Hypothalamus (tissue), 51 donors: Measurements from ENCODE around the gene VIPAS39.
"Not testable (repeated sequence)": the region's sequence is repeated elsewhere in the genome, so short reads cannot be mapped to it uniquely, and the experiment has no call there.

Experiments used
- DNase-seq, 51 donors: peaks; one replicate each; lab custom pipeline; 2025; lab: John Stamatoyannopoulos, UW

Gene VIPAS39

DNA sequence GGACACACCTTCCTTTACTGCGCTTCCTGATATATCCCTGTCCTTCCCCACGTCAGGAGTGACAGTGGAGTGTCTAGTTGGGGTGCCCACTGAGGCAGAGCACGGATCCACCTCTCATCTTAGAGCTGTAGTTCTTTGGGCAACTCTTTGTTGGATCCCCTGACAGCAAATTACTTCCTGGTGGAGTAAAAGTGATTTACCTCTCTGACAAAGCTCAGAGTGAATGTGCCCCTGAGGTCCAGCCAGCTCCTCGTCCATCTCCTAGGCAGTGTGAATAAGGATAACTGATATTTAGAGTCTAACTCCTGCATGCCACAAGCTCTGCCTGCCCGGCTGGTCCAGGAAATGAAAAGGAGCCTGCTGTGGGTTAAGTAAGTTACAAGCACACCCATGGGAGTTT, 16.5 kb upstream of the VIPAS39 start:
- no peak for DNase-seq

DNA sequence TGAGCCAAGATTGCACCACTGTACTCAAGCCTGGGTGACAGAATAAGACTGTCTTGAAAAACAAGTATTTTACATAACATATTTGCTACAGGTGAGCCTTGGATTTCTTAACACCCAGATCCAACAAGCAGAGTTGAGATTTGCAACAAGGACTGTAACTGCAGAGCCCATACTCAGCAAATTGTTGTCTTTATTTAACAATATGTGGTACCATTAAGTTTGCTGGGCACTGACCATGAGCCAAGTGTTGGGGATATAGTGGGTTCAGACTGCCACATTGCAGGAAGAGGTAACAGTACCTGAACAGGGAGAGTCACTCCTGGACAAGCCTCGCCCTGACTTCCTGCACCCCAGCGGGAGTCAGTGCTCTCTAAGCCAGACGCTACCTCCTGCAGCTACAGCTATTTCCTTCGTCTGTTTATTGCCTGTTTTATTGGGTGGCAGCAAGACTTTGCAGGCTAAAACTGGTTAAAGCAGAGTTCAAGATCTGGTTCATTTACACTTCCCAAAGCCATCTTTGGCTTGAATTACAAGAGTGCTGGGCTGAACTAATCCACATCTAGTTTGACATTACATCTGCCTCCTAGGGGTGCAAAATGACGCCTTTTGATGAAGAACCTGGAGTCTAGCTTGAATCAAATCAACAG, 12.9 kb upstream of the VIPAS39 start:
- no peak for DNase-seq

DNA sequence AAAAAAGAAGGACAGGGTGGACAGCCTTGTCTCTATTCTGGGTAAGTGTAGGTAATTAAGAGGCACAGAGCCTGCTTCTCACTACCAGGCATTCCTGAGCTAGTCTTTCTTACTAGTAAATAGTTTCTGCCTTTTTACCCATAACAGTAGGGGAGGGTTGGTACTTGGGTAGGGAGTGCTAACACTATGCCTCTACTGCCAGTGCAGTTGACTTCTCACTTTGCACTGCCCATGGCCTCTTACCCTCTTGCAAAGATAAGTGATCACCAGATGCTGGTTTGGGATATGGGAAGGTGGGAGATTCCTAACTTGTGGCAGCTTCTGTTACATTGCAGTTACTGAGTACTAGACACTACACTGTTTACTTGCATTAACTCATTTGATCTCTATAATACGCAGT, 12.1 kb upstream of the VIPAS39 start:
- no peak for DNase-seq

DNA sequence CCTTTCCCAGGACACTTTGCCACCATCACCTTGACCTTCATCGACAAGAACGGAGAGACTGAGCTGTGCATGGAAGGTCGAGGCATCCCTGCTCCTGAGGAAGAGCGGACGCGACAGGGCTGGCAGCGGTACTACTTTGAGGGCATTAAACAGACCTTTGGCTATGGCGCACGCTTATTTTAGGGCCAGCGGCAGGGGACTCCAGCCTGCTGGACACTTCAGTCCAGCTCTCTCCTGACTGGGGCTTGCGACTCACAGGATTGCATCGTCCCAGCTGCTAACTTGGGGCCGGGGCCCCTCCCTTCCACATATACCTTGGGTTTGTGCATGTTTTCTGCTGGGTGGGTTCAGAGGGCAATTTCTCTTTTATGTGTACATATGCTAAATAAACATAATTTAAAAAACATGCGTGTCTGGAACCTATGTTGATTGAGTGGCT, 11.7 kb upstream of the VIPAS39 start:
- DNase-seq = no peak

DNA sequence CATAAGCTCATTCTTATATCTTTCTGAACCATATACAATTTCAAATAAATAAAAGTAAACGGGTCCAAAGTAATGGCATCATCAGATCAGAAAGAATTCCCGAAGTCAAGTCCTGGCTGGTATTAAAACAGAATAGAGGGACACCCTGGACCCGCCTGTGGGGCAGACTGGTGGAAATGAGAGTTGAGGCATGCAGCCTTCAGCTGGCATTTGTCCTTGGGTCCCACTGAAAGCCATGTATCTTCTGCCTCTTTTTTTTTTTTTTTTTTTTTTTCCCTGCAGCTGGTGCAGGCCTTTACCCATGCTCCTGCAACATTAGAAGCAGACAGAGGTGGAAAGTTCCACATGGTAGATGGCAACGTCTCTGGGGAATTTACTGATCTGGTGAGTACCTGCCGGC, 10.4 kb upstream of the VIPAS39 start:
- DNase-seq = no peak

DNA sequence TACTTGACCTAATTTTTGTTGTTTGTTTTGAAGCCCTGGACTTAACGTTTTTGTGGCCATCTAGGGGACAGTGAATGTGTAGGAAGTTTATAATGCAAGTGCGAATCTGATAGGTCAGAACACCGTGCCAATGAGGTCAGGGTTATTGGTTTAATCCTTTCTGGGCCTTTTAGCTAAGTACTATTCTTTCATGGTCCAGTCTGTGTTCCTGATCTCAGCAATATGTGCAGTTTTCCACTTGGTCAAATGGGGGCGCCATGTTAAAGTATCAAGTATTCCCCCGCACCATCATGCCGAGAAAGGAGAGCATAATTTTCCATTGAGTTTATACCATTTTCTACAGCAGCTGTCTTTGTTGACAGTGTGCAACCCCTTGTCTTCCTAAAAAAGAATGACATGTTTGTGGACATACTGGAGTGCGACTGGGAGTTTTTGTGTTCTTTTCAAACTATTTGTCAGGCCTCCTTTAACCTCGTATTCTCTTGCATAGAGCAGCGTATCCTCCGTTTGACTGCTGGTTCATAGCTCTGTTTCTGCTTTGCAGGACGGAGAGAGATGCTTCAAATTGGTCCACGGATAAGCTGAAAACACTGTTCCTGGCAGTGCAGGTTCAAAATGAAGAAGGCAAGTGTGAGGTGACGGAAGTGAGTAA, 1.8 kb upstream of the VIPAS39 start:
- peak in 35 of 51 donors; percentile 2 to 76 (median 38) for DNase-seq

DNA sequence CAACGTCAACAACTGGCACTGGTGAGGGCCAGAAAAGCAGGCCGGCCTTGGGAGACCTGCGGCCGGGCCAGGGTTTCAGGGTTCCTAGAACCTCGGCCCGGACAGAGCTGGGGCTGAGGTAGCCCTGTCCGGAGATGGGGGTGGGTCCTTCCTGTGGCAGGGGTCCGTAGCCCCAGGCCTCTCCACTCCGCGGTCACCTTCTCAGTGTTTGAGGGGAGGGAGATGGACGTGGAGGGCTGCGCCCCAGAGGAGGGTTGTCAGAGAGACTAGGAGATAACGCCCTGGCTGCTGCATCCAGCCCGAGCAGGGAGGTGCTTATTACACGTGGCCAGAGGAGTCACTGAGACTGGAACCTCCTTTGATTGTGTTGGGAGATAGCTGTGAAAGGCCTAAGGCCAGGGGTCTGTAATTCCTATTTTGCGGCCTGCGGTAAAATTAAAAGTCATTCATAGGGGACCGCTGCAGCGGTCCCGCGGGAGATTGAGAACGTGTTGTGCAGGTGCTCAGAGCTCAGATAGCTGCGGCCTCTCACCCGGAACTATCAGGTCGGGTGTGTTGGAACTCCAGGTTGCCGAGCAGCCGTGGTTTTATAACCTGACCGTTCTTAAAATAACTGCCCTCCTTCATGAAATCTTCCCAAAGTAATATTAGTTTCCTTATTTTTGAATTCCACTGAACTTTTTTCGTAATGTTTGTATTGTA, 999 bp upstream of the VIPAS39 start:
- peak in 13 of 51 donors; percentile 11 to 61 (median 34) for DNase-seq

DNA sequence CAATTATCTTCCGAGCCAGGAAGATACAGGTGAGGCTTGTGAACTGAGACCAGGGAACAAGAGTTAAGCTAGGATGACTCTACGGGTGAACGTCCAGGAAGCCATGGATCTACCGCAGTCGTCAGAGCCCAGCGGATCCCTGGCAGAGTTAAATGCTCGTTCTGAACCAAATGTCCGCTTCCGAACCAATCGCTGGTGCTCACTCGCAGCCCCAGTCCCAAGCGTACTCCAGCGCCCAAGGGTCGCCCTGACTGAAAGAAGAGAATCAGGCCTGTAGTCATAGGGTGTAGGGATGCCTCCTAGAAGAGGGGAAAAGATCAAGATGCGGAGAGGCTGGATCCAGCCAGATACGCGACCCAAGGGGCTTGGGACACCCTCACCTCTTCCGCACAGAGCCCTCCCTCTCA, 283 bp downstream of the VIPAS39 start:
- peak in 2 of 51 donors; percentile 39 to 57 for DNase-seq

DNA sequence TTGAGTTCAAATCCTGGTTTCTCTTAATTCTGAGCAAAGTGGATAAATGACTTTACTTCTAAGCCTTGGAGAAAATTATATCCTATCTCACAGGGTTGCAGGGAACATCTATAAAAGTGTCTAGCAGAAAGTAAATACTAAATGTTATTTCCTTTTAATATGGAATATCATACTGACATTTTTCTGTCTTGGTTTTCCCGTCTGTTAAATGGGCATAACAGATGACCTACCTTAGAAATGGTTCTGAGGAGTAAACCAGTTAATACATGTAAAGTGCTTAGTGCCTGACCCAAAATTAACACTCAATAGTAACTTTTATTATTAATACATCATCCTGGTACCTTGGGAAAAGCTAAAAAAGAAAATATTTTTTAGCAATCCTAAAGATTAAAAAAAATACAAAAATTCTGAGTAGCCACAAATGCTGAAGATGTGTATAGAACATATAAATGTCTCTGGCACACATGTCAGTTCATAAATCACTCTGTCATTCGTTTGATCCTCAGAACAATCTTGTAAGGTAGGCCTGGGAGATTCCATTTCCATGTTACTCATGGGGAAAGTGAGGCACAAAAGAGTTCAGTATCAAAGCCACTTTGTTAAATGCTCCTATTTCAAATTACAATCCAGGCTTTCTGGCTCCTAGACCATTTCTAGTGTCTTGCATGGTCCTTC, 1.3 kb downstream of the VIPAS39 start:
- DNase-seq = no peak

DNA sequence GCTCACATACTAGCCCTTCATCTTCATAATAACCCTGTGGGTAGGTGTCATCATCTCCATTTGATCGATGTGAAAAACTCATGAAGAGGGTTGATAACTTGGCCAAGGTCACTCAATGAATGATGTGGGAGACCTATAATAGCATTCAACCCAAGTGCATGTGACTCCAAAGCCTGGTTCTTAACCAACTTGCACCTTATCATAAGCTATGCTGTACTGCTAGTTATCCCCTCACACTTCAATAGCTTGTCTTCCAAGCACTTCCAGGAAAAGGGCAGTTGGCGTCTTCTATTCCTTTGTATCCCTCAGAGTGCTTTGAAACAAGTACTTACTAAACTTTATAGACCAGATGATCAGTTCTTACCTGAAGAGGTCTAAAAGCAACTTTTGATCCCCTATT, 15.2 kb downstream of the VIPAS39 start:
- DNase-seq = no peak

DNA sequence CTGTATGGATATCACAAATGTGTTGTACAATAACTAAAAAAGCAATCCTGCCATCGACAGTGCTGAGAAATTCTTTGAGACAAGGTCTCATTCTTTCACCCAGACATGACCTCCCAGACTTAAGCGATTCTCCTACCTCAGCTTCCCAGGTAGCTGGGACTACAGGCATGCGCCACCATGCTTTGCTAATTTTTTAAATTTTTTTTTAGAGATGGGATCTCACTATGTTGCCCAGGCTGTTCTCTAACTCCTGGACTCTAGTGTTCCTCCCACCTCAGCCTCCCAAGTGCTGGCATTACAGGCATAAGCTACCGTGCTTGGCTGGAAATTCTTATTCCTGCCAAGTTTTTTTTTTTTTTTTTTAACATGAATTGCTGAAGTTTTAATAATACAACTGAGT, 17.5 kb downstream of the VIPAS39 start:
- no peak for DNase-seq

DNA sequence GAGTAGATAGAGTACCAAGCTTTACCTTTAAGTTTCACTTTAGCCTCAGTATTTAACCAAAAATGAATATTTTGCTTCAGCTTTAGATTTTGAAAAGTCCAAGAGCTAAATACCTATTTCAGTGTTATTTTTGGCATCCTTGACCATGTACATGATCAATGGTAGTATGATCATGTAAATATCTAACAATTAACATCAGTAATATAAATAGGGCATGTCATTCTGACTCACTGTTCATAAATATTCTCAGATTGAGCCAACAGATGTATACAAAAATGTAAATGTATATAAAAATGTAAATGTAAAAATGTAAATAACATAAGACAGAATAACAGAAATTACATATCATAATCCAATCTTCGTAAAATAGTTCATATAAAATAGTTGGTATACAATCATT, 18.8 kb downstream of the VIPAS39 start:
- DNase-seq = no peak

DNA sequence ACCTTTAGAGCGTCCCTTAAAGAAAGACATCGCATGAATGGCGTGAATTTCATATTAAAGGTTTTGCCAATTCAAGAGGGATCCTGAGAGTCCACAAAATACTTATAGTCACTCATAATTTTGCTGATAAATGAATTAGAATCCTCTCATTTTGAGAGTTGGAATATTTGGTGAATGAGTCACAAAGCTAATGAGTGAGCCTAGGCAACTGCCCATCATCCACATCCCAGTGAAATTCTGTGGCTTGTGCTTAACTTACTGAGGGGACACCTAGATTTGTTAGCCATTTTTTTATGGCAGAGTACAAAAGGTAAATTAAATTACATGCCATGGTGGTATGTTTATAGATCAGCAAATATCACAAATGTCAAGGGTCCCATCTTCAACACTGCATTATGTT, 21.4 kb downstream of the VIPAS39 start:
- DNase-seq = no peak

DNA sequence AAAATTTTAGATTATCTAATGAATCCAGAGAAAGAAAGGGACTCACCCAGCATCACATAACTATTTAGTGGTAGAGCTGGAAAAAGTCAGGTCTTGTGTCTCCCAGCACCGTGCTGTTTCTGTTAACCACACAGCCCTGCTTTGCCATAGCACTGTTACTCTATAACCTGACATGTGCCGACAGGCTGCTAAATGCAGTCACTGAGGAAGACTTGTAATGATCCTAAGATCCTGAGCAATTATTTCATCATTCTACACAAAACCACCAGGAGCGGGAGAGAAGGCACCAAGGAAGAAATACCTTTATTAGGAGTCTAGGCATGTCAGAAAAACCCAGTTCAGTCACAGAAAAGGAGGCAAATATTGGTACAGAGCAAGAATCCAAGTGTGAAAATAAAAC, 31.0 kb downstream of the VIPAS39 start:
- DNase-seq = no peak

DNA sequence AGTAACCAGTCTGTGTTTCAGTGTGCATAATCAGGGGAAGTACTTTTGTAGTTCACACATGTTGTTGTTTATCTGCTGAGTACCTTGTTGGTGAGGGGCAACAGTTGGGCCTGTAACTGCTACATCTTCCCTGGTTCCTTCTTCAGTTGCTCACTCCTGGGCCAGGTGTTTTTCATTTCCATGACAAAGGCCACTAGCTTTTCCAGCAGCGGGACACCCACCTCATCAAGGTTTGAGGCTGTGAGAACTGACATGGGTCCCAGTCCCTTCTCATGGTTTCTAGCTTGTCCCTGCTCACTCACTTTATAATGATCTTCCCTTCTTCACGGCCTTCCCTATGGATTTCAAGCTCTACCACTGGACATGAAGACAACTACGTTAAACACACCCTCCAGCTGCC, 32.5 kb downstream of the VIPAS39 start:
- no peak for DNase-seq

DNA sequence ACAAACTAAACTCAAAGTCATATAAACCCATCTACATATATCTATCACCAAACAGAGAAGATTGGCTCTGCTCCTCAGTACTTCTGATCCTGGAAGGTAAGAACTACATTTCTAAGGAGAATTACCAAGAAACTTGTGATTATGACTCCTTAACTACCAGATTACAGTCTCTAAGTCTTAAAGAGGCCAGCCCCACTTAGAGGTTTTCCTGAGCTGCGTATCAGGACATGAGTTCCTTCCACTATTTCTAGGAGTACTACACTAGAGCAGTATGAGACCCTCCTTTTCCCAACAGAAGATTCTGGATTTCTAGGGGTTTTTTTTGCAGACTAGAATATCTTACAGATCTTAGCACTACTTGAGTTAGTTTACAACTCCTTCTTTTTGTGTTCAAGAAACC, 34.0 kb downstream of the VIPAS39 start, which contains the start of gene NOXRED1:
NOXRED1 (minus strand) TSS at position 101 of the 400 bp plus-strand sequence. CDS start 634 bp downstream, outside the sequence.
- no peak for DNase-seq

DNA sequence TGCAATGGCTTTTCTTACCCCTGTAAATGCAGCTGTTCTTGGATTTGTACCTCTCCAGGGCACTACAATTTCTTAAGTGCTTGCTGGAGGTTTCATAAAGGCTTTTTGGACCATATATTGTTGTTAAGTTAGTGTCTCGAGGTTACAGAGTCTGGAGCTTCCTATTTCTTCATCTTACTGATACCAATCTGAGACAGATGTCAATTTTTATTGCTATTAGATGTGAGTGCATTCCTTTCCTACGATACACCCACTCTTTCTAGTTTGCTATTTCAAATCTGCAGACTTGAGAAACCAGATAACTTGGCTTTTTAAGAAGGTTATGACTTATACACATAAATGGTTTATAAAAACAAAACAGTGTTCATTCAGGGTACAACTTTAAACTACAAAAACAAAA, 36.2 kb downstream of the VIPAS39 start:
- DNase-seq = no peak

DNA sequence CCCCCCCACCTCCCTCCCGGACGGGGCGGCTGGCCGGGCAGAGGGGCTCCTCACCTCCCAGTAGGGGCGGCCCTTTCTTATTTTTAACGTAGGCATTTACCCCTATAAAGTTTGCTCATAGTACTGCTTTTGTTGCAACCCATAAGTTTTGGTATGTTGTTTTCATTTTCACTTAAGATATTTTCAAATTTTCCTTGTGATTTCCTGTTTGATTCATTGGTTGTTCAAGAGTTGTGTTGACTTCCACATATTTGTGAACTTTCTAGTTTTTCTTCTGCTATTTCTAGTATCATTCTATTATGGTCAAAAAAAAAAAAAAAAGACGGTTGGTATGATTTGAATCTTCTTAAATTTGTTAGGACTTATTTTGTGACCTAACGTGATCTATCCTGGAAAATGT, 40.6 kb downstream of the VIPAS39 start:
- DNase-seq = no peak

DNA sequence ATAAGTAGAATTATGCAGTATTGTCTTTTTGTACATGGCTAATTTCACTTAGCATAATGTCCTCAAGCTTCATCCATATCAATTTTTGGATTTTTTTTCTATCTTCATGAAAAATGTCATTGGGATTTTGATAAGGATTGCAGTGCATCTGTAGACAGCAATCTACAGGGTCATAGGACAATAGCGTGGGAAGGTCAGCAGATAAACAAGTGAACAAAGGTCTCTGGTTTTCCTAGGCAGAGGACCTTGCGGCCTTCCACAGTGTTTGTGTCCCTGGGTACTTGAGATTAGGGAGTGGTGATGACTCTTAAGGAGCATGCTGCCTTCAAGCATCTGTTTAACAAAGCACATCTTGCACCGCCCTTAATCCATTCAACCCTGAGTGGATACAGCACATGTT, 41.3 kb downstream of the VIPAS39 start:
- not testable (repeated sequence) for DNase-seq

DNA sequence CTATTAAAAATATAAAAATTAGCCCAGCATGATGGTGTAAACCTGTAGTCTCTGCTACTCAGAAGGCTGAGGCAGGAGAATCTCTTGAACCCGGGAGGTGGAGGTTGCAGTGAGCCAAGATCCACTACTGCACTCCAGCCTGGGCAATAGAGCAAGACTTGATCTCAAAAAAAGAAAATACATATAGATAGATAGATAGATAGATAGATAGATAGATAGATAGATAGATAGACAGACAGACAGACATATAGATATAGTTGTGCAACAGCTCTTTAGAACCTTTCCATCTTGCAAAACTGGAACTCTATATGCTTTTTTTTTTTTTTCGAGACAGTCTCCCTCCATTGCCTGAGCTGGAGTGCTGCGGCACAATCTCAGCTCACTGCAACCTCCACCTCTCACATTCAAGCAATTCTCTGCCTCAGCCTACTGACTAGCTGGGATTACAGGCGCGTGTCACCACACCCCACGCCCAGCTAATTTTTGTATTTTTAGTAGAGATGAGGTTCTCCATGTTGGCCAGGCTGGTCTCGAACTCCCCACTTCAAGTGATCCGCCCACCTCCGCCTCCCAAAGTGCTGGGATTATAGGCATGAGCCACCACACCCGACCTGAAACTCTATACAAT, 41.9 kb downstream of the VIPAS39 start:
- not testable (repeated sequence) for DNase-seq

DNA sequence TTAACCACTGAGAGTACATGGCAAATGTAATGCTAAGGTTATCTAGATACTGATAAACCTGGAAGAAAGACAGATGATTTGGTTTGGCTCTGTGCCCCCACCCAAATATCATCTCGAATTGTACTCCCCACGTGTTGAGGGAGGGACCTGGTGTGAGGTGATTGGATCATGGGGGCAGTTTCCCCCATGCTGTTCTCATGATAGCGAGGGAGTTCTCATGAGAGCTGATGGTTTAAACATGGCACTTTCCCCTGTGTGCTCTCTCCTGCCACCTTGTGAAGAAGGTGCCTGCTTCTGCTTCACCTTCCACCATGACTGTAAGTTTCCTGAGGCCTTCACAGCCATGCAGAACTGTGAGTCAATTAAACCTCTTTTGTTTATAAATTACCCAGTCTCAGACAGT, 48.3 kb downstream of the VIPAS39 start:
- no peak for DNase-seq
